GM12875 (cell line): ENCODE measurements around the gene PNLIP.

ENCODE experiments used
- H3K4me3 ChIP-seq: one replicate; pipeline ENCODE4 v1.5.1; 2011; ENCODE audit warnings: low read depth, low read length, control low read depth
- CTCF ChIP-seq: IDR thresholded peaks from 2 replicates; pipeline ENCODE4 v1.5.1; 2011; ENCODE audit warnings: low read depth, mild to moderate bottlenecking, control low read depth, inconsistent platforms, low read length, moderate library complexity, borderline replicate concordance; ENCODE audit not compliant: insufficient read depth

Gene PNLIP

GRCh38 chr10:116545756-116546155 is at the start of gene PNLIP:
Gene PNLIP, plus strand, starts transcription at chr10:116545931. Its CDS starts 162 bp downstream, at chr10:116546093.
- TF ChIP-seq CTCF = no peak

GRCh38 chr10:116504786-116505185 is 40.9 kb upstream of the PNLIP start:
- TF ChIP-seq CTCF = no peak
- H3K4me3 ChIP-seq = no peak overlapping the region

More at GRCh38 chr10:116545756-116546155, at the start of gene PNLIP:
- no peak within 1 kb of the TSS for H3K4me3 ChIP-seq

- H3K4me3 ChIP-seq = no peak overlapping the region
- no peak for TF ChIP-seq CTCF
These were observed 35.2 kb upstream of the PNLIP start for GRCh38 chr10:116510565-116510964.

- no peak for TF ChIP-seq CTCF
- H3K4me3 ChIP-seq = no peak overlapping the region
These were observed 34.4 kb upstream of the PNLIP start for GRCh38 chr10:116511365-116511764.

- peak; percentile 57; the same call in 1 of the 2 replicates for TF ChIP-seq CTCF
- H3K4me3 ChIP-seq = no peak overlapping the region
These were observed 24.1 kb upstream of the PNLIP start for GRCh38 chr10:116521424-116522290.

- TF ChIP-seq CTCF = no peak
- no peak overlapping the region for H3K4me3 ChIP-seq
These were observed 22.8 kb upstream of the PNLIP start for GRCh38 chr10:116522803-116523381.

- TF ChIP-seq CTCF = no peak
These were observed 21.0 kb upstream of the PNLIP start for GRCh38 chr10:116524736-116525135.

More at GRCh38 chr10:116524736-116525135, 21.0 kb upstream of the PNLIP start:
- no peak overlapping the region for H3K4me3 ChIP-seq
